HEK293 (cell line): ENCODE results near the gene TSPAN14.

ENCODE experiments used
- CTCF ChIA-PET: fragments of 350-600 bp; formaldehyde crosslinking; extraction: SDS; loops from one replicate; lab custom pipeline; 2021; ENCODE audit warnings: antibody characterized with exemption; lab: Yijun Ruan, JAX
- POLR2A ChIA-PET: fragments of 300-600 bp; formaldehyde crosslinking; extraction: SDS; loops from one replicate; lab custom pipeline; 2020; ENCODE audit warnings: antibody characterized with exemption, inconsistent platforms; lab: Yijun Ruan, JAX
- H3K27ac ChIP-seq: fragments of 200-500 bp; sonication (Bioruptor generic); 2 replicates; pipeline ENCODE4 v1.5.1; 2014; ENCODE audit warnings: low read depth, low read length, control low read depth, inconsistent platforms; ENCODE audit errors: extremely low read depth
- H3K36me3 ChIP-seq, 2 experiments: fragments of 200-500 bp in 1 of 2; sonication (Bioruptor generic) in 1 of 2; 1 replicate in 1 of 2; 2 replicates in 1 of 2; pipeline ENCODE4 v1.5.1; 2014 to 2017; ENCODE audit warnings: inconsistent platforms in 2 of 2, low read length in 2 of 2; ENCODE audit not compliant: control insufficient read depth in 2 of 2, insufficient read depth in 1 of 2
- H3K4me1 ChIP-seq: fragments of 200-500 bp; sonication (Bioruptor generic); 2 replicates; pipeline ENCODE4 v1.5.1; 2014; ENCODE audit warnings: mild to moderate bottlenecking, low read length, inconsistent platforms; ENCODE audit not compliant: control insufficient read depth, insufficient read depth
- H3K4me3 ChIP-seq: 2 replicates; pipeline ENCODE4 v1.5.1; 2011; ENCODE audit warnings: low read depth, mild to moderate bottlenecking, control low read depth, low read length, moderate library complexity
- H3K9me3 ChIP-seq: fragments of 200-500 bp; sonication (Bioruptor generic); 2 replicates; pipeline ENCODE4 v1.5.1; 2014; ENCODE audit warnings: low read depth, low read length, inconsistent platforms; ENCODE audit not compliant: control insufficient read depth, insufficient read depth
- AEBP2 ChIP-seq: fragments of 450-650 bp; formaldehyde crosslinking; IDR thresholded peaks from 2 replicates; pipeline ENCODE4 v1.5.1; 2016; ENCODE audit warnings: missing biosample characterization, missing genetic modification characterization, borderline replicate concordance
- HOXA7 ChIP-seq: sonication (generic); formaldehyde crosslinking; IDR thresholded peaks from 2 replicates; pipeline ENCODE4 v1.8.1; 2022; ENCODE audit warnings: missing genetic modification reagents, borderline replicate concordance
- KLF10 ChIP-seq: fragments of 450-650 bp; IDR thresholded peaks from 2 replicates; pipeline ENCODE4 v1.5.1; 2018; ENCODE audit warnings: missing biosample characterization, mild to moderate bottlenecking, missing genetic modification characterization
- SP7 ChIP-seq: fragments of 450-650 bp; formaldehyde crosslinking; IDR thresholded peaks from 2 replicates; pipeline ENCODE4 v1.5.1; 2016; ENCODE audit warnings: missing biosample characterization, missing genetic modification characterization
- ZNF112 ChIP-seq: fragments of 450-650 bp; formaldehyde crosslinking; IDR thresholded peaks from 2 replicates; pipeline ENCODE4 v1.5.0; 2017; ENCODE audit warnings: missing biosample characterization, missing genetic modification characterization
- ZNF155 ChIP-seq: fragments of 450-650 bp; formaldehyde crosslinking; IDR thresholded peaks from 2 replicates; pipeline ENCODE4 v1.5.1; 2016; ENCODE audit warnings: missing biosample characterization, missing genetic modification characterization
- ZNF19 ChIP-seq: fragments of 450-650 bp; formaldehyde crosslinking; IDR thresholded peaks from 2 replicates; pipeline ENCODE4; 2016; ENCODE audit warnings: missing biosample characterization, missing genetic modification characterization, low read depth
- ZNF221 ChIP-seq: fragments of 450-650 bp; formaldehyde crosslinking; IDR thresholded peaks from 2 replicates; pipeline ENCODE4 v1.5.1; 2017; ENCODE audit warnings: missing biosample characterization, missing genetic modification characterization, borderline replicate concordance
- ZNF248 ChIP-seq: fragments of 450-650 bp; formaldehyde crosslinking; IDR thresholded peaks from 2 replicates; pipeline ENCODE4 v1.5.1; 2017; ENCODE audit warnings: missing biosample characterization, missing genetic modification characterization
- ZNF266 ChIP-seq: fragments of 450-650 bp; formaldehyde crosslinking; IDR thresholded peaks from 2 replicates; pipeline ENCODE4 v1.5.1; 2016; ENCODE audit warnings: missing biosample characterization, missing genetic modification characterization, low read depth
- ZNF311 ChIP-seq: fragments of 450-650 bp; formaldehyde crosslinking; IDR thresholded peaks from 2 replicates; pipeline ENCODE4 v1.5.1; 2017; ENCODE audit warnings: missing biosample characterization, missing genetic modification characterization, borderline replicate concordance
- ZNF473 ChIP-seq: fragments of 450-650 bp; formaldehyde crosslinking; IDR thresholded peaks from 2 replicates; pipeline ENCODE4 v1.5.1; 2017; ENCODE audit warnings: missing biosample characterization, missing genetic modification characterization
- ZNF549 ChIP-seq: fragments of 450-650 bp; IDR thresholded peaks from 2 replicates; pipeline ENCODE4 v1.5.1; 2018; ENCODE audit warnings: missing biosample characterization, missing genetic modification characterization, mild to moderate bottlenecking, inconsistent platforms, moderate library complexity
- ZNF600 ChIP-seq: fragments of 450-650 bp; formaldehyde crosslinking; IDR thresholded peaks from 2 replicates; pipeline ENCODE4 v1.5.1; 2016; ENCODE audit warnings: missing biosample characterization, missing genetic modification characterization
- ZNF623 ChIP-seq: fragments of 450-650 bp; formaldehyde crosslinking; IDR thresholded peaks from 2 replicates; pipeline ENCODE4 v1.5.1; 2016; ENCODE audit warnings: missing biosample characterization, missing genetic modification characterization
- ZNF639 ChIP-seq: fragments of 450-650 bp; formaldehyde crosslinking; IDR thresholded peaks from 2 replicates; pipeline ENCODE4 v1.5.1; 2016; ENCODE audit warnings: missing biosample characterization, missing genetic modification characterization
- ZNF707 ChIP-seq: fragments of 450-650 bp; formaldehyde crosslinking; IDR thresholded peaks from 2 replicates; pipeline ENCODE4 v1.5.1; 2016; ENCODE audit warnings: missing biosample characterization, missing genetic modification characterization
- ZNF843 ChIP-seq: fragments of 450-650 bp; formaldehyde crosslinking; IDR thresholded peaks from 2 replicates; pipeline ENCODE4 v1.5.1; 2016; ENCODE audit warnings: missing biosample characterization, missing genetic modification characterization
- TF ChIP-seq, protein P1 (sequence below): fragments of 450-650 bp; formaldehyde crosslinking; IDR thresholded peaks from 2 replicates; pipeline ENCODE4 v1.5.1; 2016; ENCODE audit warnings: missing biosample characterization, missing genetic modification characterization
- TF ChIP-seq, protein P2 (sequence below): fragments of 450-650 bp; formaldehyde crosslinking; conservative IDR thresholded peaks from 2 replicates; pipeline ENCODE4 v1.5.1; 2016; ENCODE audit warnings: low read depth, missing biosample characterization, missing genetic modification characterization
- TF ChIP-seq, protein P3 (sequence below): fragments of 450-650 bp; formaldehyde crosslinking; IDR thresholded peaks from 2 replicates; pipeline ENCODE4 v1.5.1; 2016; ENCODE audit warnings: missing biosample characterization, missing genetic modification characterization

Gene TSPAN14

DNA sequence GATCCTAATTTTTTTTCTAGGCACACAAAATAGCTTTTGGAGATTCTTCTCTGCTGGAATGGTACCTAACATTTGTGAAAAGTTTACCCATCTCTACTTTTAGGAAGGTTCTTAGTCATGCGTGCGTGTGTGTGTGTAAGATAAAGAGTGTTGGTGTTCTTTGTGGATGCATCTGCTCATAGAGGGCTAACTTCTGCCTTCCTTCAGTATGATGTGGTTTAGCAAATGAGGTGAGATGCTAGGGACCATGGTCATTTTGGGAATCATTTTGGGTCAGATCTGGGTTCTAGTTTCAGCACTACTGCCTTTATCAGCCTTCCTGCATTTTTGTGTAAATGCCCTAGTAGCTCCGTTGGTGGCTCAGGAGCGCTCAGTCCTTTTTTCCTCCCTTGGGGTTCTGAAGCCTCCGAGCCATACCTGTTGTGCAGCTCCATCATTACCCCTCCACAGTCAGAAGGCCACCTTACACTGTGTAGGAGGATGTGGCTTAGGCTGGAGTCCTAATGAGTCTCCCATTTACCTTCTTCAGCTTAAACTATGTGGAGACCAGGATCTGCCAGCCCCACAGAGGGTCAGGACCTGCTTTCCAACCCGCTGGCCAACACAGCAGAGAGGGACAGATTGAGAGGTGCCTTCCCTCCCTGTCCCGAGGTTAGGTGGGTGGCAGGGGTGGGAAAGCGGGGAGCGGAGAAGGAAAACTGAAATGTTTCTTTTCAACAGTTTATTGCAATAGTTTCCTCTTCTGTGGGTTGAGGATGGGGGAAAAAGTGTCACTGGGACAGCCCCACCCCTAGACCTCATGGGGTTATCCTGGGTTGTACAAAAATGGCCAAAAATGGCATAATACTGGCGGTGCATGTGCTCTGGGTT lies 31.2 kb downstream of the TSPAN14 start:
- Histone ChIP-seq H3K4me3 (no peak overlapping the region), H3K36me3 (peaks cover 0 to 15% of the 10 kb centered on the region in 2 experiments; a peak in 1 of 3 replicates), H3K9me3 (no peaks in the 10 kb centered on the region), H3K27ac (no peak overlapping the region), H3K4me1 (no peaks in the 10 kb centered on the region)
- no peak for TF ChIP-seq ZNF707 (tag by site-specific recombination)
- no peak for TF ChIP-seq ZNF19 (tag by site-specific recombination)
- TF ChIP-seq, protein P1, sequence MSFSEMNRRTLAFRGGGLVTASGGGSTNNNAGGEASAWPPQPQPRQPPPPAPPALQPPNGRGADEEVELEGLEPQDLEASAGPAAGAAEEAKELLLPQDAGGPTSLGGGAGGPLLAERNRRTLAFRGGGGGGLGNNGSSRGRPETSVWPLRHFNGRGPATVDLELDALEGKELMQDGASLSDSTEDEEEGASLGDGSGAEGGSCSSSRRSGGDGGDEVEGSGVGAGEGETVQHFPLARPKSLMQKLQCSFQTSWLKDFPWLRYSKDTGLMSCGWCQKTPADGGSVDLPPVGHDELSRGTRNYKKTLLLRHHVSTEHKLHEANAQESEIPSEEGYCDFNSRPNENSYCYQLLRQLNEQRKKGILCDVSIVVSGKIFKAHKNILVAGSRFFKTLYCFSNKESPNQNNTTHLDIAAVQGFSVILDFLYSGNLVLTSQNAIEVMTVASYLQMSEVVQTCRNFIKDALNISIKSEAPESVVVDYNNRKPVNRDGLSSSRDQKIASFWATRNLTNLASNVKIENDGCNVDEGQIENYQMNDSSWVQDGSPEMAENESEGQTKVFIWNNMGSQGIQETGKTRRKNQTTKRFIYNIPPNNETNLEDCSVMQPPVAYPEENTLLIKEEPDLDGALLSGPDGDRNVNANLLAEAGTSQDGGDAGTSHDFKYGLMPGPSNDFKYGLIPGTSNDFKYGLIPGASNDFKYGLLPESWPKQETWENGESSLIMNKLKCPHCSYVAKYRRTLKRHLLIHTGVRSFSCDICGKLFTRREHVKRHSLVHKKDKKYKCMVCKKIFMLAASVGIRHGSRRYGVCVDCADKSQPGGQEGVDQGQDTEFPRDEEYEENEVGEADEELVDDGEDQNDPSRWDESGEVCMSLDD: no peak
- ChIA-PET CTCF (no interaction called here), POLR2A (interaction anchor here (0.5 kb wide), 1 partner anchor 9 kb away, joined by 9 read pairs; no protein-coding TSS in a partner anchor)

- Histone ChIP-seq H3K4me3 (no peak overlapping the region), H3K36me3 (peaks cover 0 to 22% of the 10 kb centered on the region in 2 experiments; a peak in 1 of 3 replicates)
- CTCF ChIA-PET: interaction anchor here (0.7 to 1.5 kb wide), 3 partner anchors 12 to 42 kb away, joined by 3 to 9 read pairs (median 3); no protein-coding TSS in a partner anchor
- TF ChIP-seq ZNF549 (tag by site-specific recombination) (no peak), ZNF112 (tag by site-specific recombination) (no peak), ZNF221 (tag by site-specific recombination) (no peak), ZNF623 (tag by site-specific recombination) (no peak), ZNF155 (tag by site-specific recombination) (no peak), ZNF266 (no peak), ZNF473 (tag by site-specific recombination) (no peak), ZNF843 (tag by site-specific recombination) (no peak), ZNF600 (tag by site-specific recombination) (no peak), ZNF639 (no peak), KLF10 (tag by site-specific recombination) (no peak), HOXA7 (CRISPR knock-in tag) (no peak), ZNF311 (tag by site-specific recombination) (no peak), AEBP2 (tag by site-specific recombination) (no peak), ZNF248 (no peak), SP7 (no peak), ZNF707 (tag by site-specific recombination) (no peak)
- TF ChIP-seq, protein P2, sequence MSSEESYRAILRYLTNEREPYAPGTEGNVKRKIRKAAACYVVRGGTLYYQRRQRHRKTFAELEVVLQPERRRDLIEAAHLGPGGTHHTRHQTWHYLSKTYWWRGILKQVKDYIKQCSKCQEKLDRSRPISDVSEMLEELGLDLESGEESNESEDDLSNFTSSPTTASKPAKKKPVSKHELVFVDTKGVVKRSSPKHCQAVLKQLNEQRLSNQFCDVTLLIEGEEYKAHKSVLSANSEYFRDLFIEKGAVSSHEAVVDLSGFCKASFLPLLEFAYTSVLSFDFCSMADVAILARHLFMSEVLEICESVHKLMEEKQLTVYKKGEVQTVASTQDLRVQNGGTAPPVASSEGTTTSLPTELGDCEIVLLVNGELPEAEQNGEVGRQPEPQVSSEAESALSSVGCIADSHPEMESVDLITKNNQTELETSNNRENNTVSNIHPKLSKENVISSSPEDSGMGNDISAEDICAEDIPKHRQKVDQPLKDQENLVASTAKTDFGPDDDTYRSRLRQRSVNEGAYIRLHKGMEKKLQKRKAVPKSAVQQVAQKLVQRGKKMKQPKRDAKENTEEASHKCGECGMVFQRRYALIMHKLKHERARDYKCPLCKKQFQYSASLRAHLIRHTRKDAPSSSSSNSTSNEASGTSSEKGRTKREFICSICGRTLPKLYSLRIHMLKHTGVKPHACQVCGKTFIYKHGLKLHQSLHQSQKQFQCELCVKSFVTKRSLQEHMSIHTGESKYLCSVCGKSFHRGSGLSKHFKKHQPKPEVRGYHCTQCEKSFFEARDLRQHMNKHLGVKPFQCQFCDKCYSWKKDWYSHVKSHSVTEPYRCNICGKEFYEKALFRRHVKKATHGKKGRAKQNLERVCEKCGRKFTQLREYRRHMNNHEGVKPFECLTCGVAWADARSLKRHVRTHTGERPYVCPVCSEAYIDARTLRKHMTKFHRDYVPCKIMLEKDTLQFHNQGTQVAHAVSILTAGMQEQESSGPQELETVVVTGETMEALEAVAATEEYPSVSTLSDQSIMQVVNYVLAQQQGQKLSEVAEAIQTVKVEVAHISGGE: no peak
- TF ChIP-seq, protein P3, sequence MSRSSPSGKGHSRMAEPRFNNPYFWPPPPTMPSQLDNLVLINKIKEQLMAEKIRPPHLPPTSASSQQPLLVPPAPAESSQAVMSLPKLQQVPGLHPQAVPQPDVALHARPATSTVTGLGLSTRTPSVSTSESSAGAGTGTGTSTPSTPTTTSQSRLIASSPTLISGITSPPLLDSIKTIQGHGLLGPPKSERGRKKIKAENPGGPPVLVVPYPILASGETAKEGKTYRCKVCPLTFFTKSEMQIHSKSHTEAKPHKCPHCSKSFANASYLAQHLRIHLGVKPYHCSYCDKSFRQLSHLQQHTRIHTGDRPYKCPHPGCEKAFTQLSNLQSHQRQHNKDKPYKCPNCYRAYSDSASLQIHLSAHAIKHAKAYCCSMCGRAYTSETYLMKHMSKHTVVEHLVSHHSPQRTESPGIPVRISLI: no peak
- TF ChIP-seq, all 188 proteins: peak for 0
- POLR2A ChIA-PET: no interaction called here
- Histone ChIP-seq H3K27ac (no peak overlapping the region), H3K4me1 (no peaks in the 10 kb centered on the region), H3K9me3 (no peaks in the 10 kb centered on the region)
Measured at GRCh38 chr10:80485946-80486764, 32.0 kb downstream of the TSPAN14 start.
